Neural cell (in vitro differentiated cells): ENCODE measurements around the gene CRMP1. TPM values are rescaled to one million over a fixed set of nuclear protein-coding genes. Genes with fewer than 3 reads are reported as not detected.

Experiments
- H2AFZ ChIP-seq: fragments of 200-600, 300-800 bp; sonication (generic), shearing (Covaris generic); 2 replicates; pipeline ENCODE4 v1.6.0; 2014; ENCODE audit warnings: low read depth, mild to moderate bottlenecking, antibody characterized with exemption, low read length, moderate library complexity
- H3F3A ChIP-seq: fragments of 200-600 bp; shearing (Covaris generic); 2 replicates; pipeline ENCODE4 v1.6.1; 2016; ENCODE audit warnings: mild to moderate bottlenecking, moderate library complexity, mixed read lengths, antibody characterized with exemption, low read length; ENCODE audit not compliant: insufficient read depth, poor library complexity, severe bottlenecking
- H3K27ac ChIP-seq: fragments of 200-600, 300-800 bp; sonication (generic), shearing (Covaris generic); 2 replicates; pipeline ENCODE4 v1.5.1; 2014; ENCODE audit warnings: mild to moderate bottlenecking, low read length, moderate library complexity
- H3K27me3 ChIP-seq: fragments of 300-800, 200-600 bp; sonication (generic), shearing (Covaris generic); 2 replicates; pipeline ENCODE4 v1.6.0; 2014; ENCODE audit warnings: mild to moderate bottlenecking, low read depth, low read length, moderate library complexity; ENCODE audit not compliant: insufficient read depth
- H3K36me3 ChIP-seq: fragments of 300-800, 200-600 bp; sonication (generic), shearing (Covaris generic); 2 replicates; pipeline ENCODE4 v1.5.1; 2014; ENCODE audit warnings: mild to moderate bottlenecking, antibody characterized with exemption, low read length, moderate library complexity; ENCODE audit not compliant: insufficient read depth
- H3K4me2 ChIP-seq: fragments of 300-800, 200-600 bp; sonication (generic), shearing (Covaris generic); 2 replicates; pipeline ENCODE4 v1.6.0; 2014; ENCODE audit warnings: mild to moderate bottlenecking, low read length
- H3K4me3 ChIP-seq: fragments of 300-800, 200-600 bp; sonication (generic), shearing (Covaris generic); 2 replicates; pipeline ENCODE4 v1.5.1; 2014; ENCODE audit warnings: mild to moderate bottlenecking, low read length, moderate library complexity
- H3K79me2 ChIP-seq: fragments of 200-600 bp; shearing (Covaris generic); replicated peaks from 2 replicates; pipeline ENCODE4 v1.6.0; 2014; ENCODE audit warnings: mild to moderate bottlenecking, low read length, moderate library complexity; ENCODE audit not compliant: insufficient read depth
- H3K9ac ChIP-seq: fragments of 300-800, 200-600 bp; sonication (generic), shearing (Covaris generic); 2 replicates; pipeline ENCODE4 v1.6.1; 2016; ENCODE audit warnings: mild to moderate bottlenecking, low read length, mixed read lengths
- H3K9me2 ChIP-seq: fragments of 200-600 bp; shearing (Covaris generic); 2 replicates; pipeline ENCODE4 v1.6.1; 2016; ENCODE audit warnings: mild to moderate bottlenecking, low read length, mixed read lengths; ENCODE audit not compliant: insufficient read depth
- H3K9me3 ChIP-seq: fragments of 200-600, 300-800 bp; sonication (generic), shearing (Covaris generic); 2 replicates; pipeline ENCODE4 v1.6.1; 2016; ENCODE audit warnings: mild to moderate bottlenecking, mixed run types, low read length, moderate library complexity, mixed read lengths
- H4K20me1 ChIP-seq: fragments of 200-600 bp; shearing (Covaris generic); 2 replicates; pipeline ENCODE4 v1.6.1; 2016; ENCODE audit warnings: mild to moderate bottlenecking, mixed run types; ENCODE audit not compliant: insufficient read depth
- CTCF ChIP-seq: fragments of 450-650 bp; IDR thresholded peaks from 2 replicates; pipeline ENCODE4 v1.5.1; 2014; ENCODE audit warnings: antibody characterized with exemption, mild to moderate bottlenecking, moderate library complexity; ENCODE audit not compliant: poor library complexity, severe bottlenecking
- EP300 ChIP-seq: fragments of 450-650 bp; conservative IDR thresholded peaks from 2 replicates; pipeline ENCODE4 v1.6.1; 2014; ENCODE audit warnings: antibody characterized with exemption, mild to moderate bottlenecking, moderate library complexity; ENCODE audit not compliant: poor library complexity, severe bottlenecking
- EZH2 ChIP-seq: fragments of 200-600, 300-800 bp; shearing (Covaris generic), sonication (generic); IDR thresholded peaks from 2 replicates; pipeline ENCODE4 v1.6.1; 2014; ENCODE audit warnings: antibody characterized with exemption, low read length, borderline replicate concordance, mild to moderate bottlenecking; ENCODE audit not compliant: insufficient read depth, poor library complexity, severe bottlenecking
- MXI1 ChIP-seq: fragments of 450-650 bp; conservative IDR thresholded peaks from 2 replicates; pipeline ENCODE4 v1.6.1; 2014; ENCODE audit warnings: antibody characterized with exemption, mild to moderate bottlenecking; ENCODE audit not compliant: poor library complexity, severe bottlenecking
- POLR2AphosphoS5 ChIP-seq: IDR thresholded peaks from 2 replicates; pipeline ENCODE4 v1.6.1; 2012
- RAD21 ChIP-seq: fragments of 450-650 bp; conservative IDR thresholded peaks from 2 replicates; pipeline ENCODE4 v1.6.1; 2014; ENCODE audit warnings: antibody characterized with exemption, mild to moderate bottlenecking, moderate library complexity
- REST ChIP-seq: IDR thresholded peaks from 2 replicates; pipeline ENCODE4 v1.6.1; 2012; ENCODE audit warnings: borderline replicate concordance
- SMC3 ChIP-seq: fragments of 450-650 bp; conservative IDR thresholded peaks from 2 replicates; pipeline ENCODE4 v1.6.1; 2014; ENCODE audit warnings: antibody characterized with exemption, mild to moderate bottlenecking, moderate library complexity; ENCODE audit not compliant: poor library complexity
- TAF1 ChIP-seq: IDR thresholded peaks from 2 replicates; pipeline ENCODE4 v1.6.1; 2012; ENCODE audit warnings: low read depth
- polyA plus RNA-seq: library from polyadenylated mRNA; depleted of rRNA; stranded (reverse); fragments of >200 nt; gene quantifications from 2 replicates; pipeline ENCODE4 v1.2.3, GENCODE V29; 2014

The CRMP1 gene
- polyA plus RNA-seq, 1 donor from 2014 or later: 642 TPM

DNA sequence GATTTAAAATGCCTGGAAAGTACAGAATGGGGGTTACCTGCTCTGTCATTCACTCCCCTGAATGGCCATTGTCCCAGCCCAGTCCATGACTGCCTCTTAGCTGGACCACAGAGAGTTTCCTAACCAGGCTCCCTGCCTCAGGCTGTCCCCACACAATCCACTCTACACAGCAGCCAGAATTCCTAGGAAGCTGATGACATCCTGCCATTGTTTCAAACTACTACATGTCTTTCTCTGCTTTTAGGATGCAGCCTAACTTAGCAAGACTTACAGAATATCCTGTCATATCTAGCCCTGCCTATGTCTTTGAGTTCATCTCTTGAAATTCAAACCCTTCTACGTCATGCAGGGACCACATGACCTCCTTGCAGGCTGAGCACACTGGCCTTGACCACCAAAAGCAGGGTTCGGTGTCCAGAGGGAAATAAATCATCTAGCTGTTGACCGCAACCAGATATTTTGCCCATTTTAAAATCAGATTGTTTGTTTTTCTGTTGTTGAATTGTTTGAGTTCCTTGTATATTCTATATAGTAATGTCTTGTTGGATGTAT is 16.1 kb upstream of the CRMP1 start:
- no peaks in the 10 kb centered on the region for H3F3A ChIP-seq
- peaks cover 4% of the 10 kb centered on the region for H3K9me3 ChIP-seq

DNA sequence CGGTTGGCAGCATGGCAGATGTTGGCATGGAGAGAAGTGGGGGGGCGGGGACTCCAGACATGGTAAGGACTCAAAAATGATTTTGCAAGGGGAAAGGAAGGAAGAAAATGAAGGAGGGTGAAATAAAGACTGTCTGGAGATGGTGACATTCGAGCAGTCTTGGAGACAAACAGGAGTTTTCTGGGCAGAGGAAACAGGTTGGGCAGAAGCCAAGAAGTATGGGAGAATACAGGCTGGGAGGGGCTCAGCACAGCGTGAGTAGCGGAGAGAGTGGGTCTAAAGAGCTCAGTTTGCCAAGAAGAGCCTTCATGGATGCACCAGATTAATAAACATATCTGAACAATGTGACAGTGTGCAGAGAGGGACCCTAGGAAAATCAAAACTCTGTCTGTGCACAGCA is 13.3 kb upstream of the CRMP1 start:
- H3F3A ChIP-seq: no peaks in the 10 kb centered on the region
- H3K79me2 ChIP-seq: no peaks in the 10 kb centered on the region
- H3K9me2 ChIP-seq: no peaks in the 10 kb centered on the region
- H3K4me3 ChIP-seq: no peak overlapping the region
- H2AFZ ChIP-seq: no peak overlapping the region
- no peak overlapping the region for H3K4me2 ChIP-seq
- no peaks in the 10 kb centered on the region for H4K20me1 ChIP-seq
- H3K36me3 ChIP-seq: no peaks in the 10 kb centered on the region
- no peak overlapping the region for H3K9ac ChIP-seq
- TF ChIP-seq MXI1: no peak
- no peak overlapping the region for H3K27ac ChIP-seq
- peaks cover 4% of the 10 kb centered on the region for H3K9me3 ChIP-seq
- no peaks in the 10 kb centered on the region for H3K27me3 ChIP-seq

More for the DNA sequence above, 16.1 kb upstream of the CRMP1 start:
- H3K4me2 ChIP-seq: no peak overlapping the region
- H3K27ac ChIP-seq: no peak overlapping the region
- no peak overlapping the region for H3K4me3 ChIP-seq
- H3K9ac ChIP-seq: no peak overlapping the region
- TF ChIP-seq TAF1: no peak
- no peak for TF ChIP-seq CTCF
- no peak for TF ChIP-seq MXI1
- no peak for TF ChIP-seq SMC3
- no peak for TF ChIP-seq POLR2AphosphoS5
- TF ChIP-seq RAD21: no peak
- no peak for TF ChIP-seq EZH2
- TF ChIP-seq EP300: no peak
- no peak for TF ChIP-seq REST
- no peaks in the 10 kb centered on the region for H3K79me2 ChIP-seq
- H3K9me2 ChIP-seq: no peaks in the 10 kb centered on the region
- H3K27me3 ChIP-seq: no peaks in the 10 kb centered on the region
- H4K20me1 ChIP-seq: no peaks in the 10 kb centered on the region
- no peak overlapping the region for H2AFZ ChIP-seq
- H3K36me3 ChIP-seq: no peaks in the 10 kb centered on the region

DNA sequence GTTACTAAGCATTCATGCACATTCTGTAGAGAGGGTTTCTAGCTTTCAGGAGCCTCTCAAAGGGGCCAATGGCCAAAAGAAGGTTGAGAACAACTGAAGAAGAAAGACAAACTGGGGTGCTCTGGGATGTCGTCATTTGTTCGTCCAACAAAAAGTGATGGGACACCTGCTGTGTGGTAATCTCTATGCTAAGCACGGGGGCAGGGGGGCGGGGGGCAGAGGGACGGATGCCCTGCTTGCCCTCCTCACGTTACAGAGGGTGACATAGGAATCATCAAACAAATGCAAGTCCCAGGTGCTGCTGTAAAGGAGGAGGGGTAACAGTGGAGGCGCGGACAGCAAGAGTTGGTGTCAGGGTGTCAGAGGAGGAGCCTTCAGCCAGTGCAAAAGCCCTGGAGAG is 12.8 kb upstream of the CRMP1 start:
- Histone ChIP-seq H3K9me2 (no peaks in the 10 kb centered on the region), H2AFZ (no peak overlapping the region), H3K36me3 (no peaks in the 10 kb centered on the region), H3K79me2 (no peaks in the 10 kb centered on the region), H4K20me1 (no peaks in the 10 kb centered on the region), H3K9ac (no peak overlapping the region), H3F3A (no peaks in the 10 kb centered on the region), H3K27ac (no peak overlapping the region), H3K4me2 (no peak overlapping the region), H3K4me3 (no peak overlapping the region), H3K9me3 (peaks cover 4% of the 10 kb centered on the region), H3K27me3 (no peaks in the 10 kb centered on the region)
- TF ChIP-seq POLR2AphosphoS5 (no peak), TAF1 (no peak), REST (no peak), EP300 (no peak), SMC3 (no peak), RAD21 (no peak), EZH2 (no peak), MXI1 (no peak), CTCF (no peak)
